Measurements from ENCODE around the gene NCF1. TPM values are rescaled to one million over a fixed set of nuclear protein-coding genes. Genes with fewer than 3 reads are reported as not detected.
"Not testable (repeated sequence)": the region's sequence is repeated elsewhere in the genome, so short reads cannot be mapped to it uniquely, and the experiment has no call there.

NCF1 gene
- total RNA-seq, 1 donor from 2014 or later, result 3.5 TPM

GRCh38 chr7:74798644-74799043, 24.8 kb downstream of the NCF1 start:
- H3K4me1 ChIP-seq; H3K9me3 ChIP-seq (replicated peaks); H3K27ac ChIP-seq (replicated peaks); H3K36me3 ChIP-seq; DNase-seq; intact Hi-C loops (cut with micrococcal nuclease); H3K27me3 ChIP-seq (ENCODE audit: low read depth); H3K4me3 ChIP-seq: not testable (repeated sequence)

- H3K9me3 ChIP-seq (replicated peaks); DNase-seq; H3K4me1 ChIP-seq; H3K4me3 ChIP-seq; H3K27ac ChIP-seq (replicated peaks); H3K27me3 ChIP-seq (ENCODE audit: low read depth); intact Hi-C loops (cut with micrococcal nuclease); H3K36me3 ChIP-seq: not testable (repeated sequence)
Measured at GRCh38 chr7:74815882-74816281, 42.1 kb downstream of the NCF1 start.

- H3K27me3 ChIP-seq (ENCODE audit: low read depth); H3K36me3 ChIP-seq; H3K9me3 ChIP-seq (replicated peaks); H3K27ac ChIP-seq (replicated peaks); H3K4me1 ChIP-seq; H3K4me3 ChIP-seq; DNase-seq; intact Hi-C loops (cut with micrococcal nuclease): not testable (repeated sequence)
Measured at GRCh38 chr7:74820146-74820805, 46.5 kb downstream of the NCF1 start.

- H3K27ac ChIP-seq (replicated peaks); H3K9me3 ChIP-seq (replicated peaks); H3K4me1 ChIP-seq; H3K27me3 ChIP-seq (ENCODE audit: low read depth); H3K4me3 ChIP-seq; DNase-seq; intact Hi-C loops (cut with micrococcal nuclease); H3K36me3 ChIP-seq: not testable (repeated sequence)
Measured at GRCh38 chr7:74821259-74821658, 47.4 kb downstream of the NCF1 start.

- H3K4me1 ChIP-seq; H3K36me3 ChIP-seq; intact Hi-C loops (cut with micrococcal nuclease); H3K27ac ChIP-seq (replicated peaks); H3K4me3 ChIP-seq; H3K9me3 ChIP-seq (replicated peaks); DNase-seq; H3K27me3 ChIP-seq (ENCODE audit: low read depth): not testable (repeated sequence)
Measured at GRCh38 chr7:74829959-74830358, 56.1 kb downstream of the NCF1 start.

GRCh38 chr7:74830411-74830810, 56.6 kb downstream of the NCF1 start:
- DNase-seq; H3K36me3 ChIP-seq; H3K27ac ChIP-seq (replicated peaks); H3K9me3 ChIP-seq (replicated peaks); H3K4me3 ChIP-seq; intact Hi-C loops (cut with micrococcal nuclease); H3K4me1 ChIP-seq; H3K27me3 ChIP-seq (ENCODE audit: low read depth): not testable (repeated sequence)

Other genes starting within 250 kb of the NCF1 start
- 122 TPM for gene GTF2I, start 116.3 kb upstream of the NCF1 start, total RNA-seq
- gene GTF2IRD2, start 77.6 kb downstream of the NCF1 start, total RNA-seq, result 13.5 TPM
- gene CASTOR2, start 190.7 kb downstream of the NCF1 start, total RNA-seq, result 29.9 TPM